Measurements from ENCODE around the gene SPRY1. TPM values are rescaled to one million over a fixed set of nuclear protein-coding genes. Genes with fewer than 3 reads are reported as not detected.

The SPRY1 gene
- total RNA-seq, 2 donors from 2014 or later = 22.8 to 34.3 TPM

DNA sequence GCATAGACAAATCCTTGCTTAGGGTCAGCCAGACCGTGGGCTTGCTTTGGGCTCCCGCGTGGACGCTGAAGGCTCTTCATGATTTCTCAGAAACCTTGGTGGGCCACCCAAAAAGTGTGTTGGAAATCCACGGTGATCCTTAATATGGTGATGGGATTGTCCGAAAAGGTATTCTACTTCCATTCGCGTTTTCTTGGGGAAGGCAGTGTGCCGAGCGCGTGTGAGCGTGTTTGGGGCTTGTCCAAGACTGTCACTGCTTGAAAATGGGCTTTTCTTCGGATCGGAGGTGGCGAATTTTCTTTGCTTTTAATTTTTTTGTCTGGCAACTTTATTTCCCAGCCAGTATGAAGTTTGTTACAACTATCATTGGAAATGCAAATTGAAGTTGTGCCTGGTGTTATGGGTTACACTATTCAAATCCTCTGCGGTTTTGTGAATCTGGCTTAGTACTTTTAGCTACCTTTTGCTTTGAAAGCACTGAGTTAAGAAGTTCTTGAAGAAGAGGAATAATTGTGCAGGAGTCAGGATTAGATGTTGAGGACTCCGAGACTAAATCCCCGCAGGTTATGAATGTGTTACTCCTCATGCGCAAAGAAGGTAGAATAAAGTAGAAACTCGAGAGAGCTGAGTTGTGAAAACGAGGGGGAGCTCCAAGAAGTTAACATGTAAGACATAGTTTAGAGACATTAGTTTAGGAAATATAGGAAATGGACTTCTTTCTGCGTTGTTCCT is 3.2 kb downstream of the SPRY1 start:
- DNase-seq (ENCODE audit: low spot score in 2 of 2) = no peak
- no peak for ATAC-seq
- peak overlapping the region; percentile 88 to 93 for H3K27ac Mint-ChIP-seq
- no peaks in the 10 kb centered on the region for H3K9me3 Mint-ChIP-seq
- H3K36me3 Mint-ChIP-seq = peaks cover 33 to 51% of the 10 kb centered on the region in 2 donors

DNA sequence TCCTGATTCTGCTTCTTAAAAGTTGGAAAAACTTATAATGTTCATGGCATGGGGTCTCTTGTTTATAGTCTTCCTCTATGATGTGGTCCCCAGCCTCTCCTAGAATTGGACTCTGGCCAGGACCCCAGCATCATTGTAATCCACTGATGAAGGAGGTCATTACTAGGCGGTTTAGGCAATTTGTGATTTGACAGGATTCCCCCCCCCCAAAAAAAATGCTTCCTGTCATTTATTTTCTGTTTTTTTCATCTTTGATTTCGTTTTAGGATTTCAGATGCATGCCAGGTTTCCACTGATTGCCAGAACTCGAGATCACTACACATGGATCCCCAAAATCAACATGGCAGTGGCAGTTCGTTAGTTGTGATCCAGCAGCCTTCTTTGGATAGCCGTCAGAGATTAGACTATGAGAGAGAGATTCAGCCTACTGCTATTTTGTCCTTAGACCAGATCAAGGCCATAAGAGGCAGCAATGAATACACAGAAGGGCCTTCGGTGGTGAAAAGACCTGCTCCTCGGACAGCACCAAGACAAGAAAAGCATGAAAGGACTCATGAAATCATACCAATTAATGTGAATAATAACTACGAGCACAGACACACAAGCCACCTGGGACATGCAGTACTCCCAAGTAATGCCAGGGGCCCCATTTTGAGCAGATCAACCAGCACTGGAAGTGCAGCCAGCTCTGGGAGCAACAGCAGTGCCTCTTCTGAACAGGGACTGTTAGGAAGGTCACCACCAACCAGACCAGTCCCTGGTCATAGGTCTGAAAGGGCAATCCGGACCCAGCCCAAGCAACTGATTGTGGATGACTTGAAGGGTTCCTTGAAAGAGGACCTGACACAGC is 4.9 kb downstream of the SPRY1 start:
- peak overlapping the region in 1 of 2 donors; percentile 10 for H3K27ac Mint-ChIP-seq
- no peak for ATAC-seq
- peaks cover 33 to 48% of the 10 kb centered on the region in 2 donors for H3K36me3 Mint-ChIP-seq
- no peaks in the 10 kb centered on the region for H3K9me3 Mint-ChIP-seq
- DNase-seq (ENCODE audit: low spot score in 2 of 2) = no peak

DNA sequence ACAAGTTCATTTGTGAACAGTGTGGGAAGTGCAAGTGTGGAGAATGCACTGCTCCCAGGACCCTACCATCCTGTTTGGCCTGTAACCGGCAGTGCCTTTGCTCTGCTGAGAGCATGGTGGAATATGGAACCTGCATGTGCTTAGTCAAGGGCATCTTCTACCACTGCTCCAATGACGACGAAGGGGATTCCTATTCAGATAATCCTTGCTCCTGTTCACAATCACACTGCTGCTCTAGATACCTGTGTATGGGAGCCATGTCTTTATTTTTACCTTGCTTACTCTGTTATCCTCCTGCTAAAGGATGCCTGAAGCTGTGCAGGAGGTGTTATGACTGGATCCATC is 5.5 kb downstream of the SPRY1 start:
- peak overlapping the region in 1 of 2 donors; percentile 10 for H3K27ac Mint-ChIP-seq
- no peaks in the 10 kb centered on the region for H3K9me3 Mint-ChIP-seq
- peaks cover 33 to 42% of the 10 kb centered on the region in 2 donors for H3K36me3 Mint-ChIP-seq
- DNase-seq (ENCODE audit: low spot score in 2 of 2) (no peak), ATAC-seq (no peak)

DNA sequence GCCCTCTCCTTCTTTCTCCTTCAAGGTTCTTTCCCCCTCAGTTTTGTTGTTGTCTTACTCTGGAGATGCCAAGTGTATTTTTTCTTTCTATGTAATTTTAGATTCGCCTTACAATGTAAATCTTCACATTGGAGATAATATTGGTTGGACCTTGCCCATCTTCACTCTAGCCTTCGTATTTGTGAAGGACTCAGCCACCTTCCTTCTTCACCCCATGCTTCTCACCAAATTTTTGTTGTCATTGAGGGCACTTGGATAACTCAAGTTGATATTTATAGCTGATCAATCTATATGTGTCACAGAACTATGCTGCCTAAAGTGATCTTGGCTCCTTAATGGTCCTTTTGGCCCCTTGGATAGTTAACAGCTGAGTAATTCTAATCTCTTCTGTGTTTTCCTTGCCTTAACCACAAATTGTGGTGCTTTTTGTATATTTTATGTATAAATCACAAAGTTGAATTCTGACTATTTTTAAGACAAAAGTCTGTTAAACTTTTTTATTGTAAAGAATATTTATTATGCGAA is 6.5 kb downstream of the SPRY1 start:
- no peak for DNase-seq (ENCODE audit: low spot score in 2 of 2)
- Mint-ChIP-seq H3K9me3 (no peaks in the 10 kb centered on the region), H3K27ac (no peak overlapping the region), H3K36me3 (peaks cover 33 to 37% of the 10 kb centered on the region in 2 donors)
- no peak for ATAC-seq

DNA sequence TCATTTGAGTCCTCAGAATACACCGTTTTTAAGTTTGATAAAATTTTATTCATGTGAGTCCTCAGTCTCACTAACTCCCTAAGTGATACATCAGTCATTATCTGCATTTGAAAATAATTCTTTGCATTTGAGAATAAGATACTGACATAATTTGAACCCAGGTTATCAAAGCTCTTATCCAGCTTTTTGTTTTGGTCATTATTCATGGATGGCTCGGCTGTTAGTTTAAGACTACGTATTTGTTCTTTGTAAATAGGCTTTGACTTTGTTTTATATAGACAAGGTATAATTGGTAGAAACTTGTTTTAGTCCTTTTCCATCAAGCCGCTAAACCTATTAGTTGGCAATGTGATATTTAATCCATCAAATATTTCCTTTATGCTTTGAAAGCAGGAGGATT is 7.9 kb downstream of the SPRY1 start:
- DNase-seq (ENCODE audit: low spot score in 2 of 2) = no peak
- Mint-ChIP-seq H3K9me3 (no peaks in the 10 kb centered on the region), H3K27ac (no peak overlapping the region), H3K36me3 (peaks cover 29 to 30% of the 10 kb centered on the region in 2 donors)
- no peak for ATAC-seq

DNA sequence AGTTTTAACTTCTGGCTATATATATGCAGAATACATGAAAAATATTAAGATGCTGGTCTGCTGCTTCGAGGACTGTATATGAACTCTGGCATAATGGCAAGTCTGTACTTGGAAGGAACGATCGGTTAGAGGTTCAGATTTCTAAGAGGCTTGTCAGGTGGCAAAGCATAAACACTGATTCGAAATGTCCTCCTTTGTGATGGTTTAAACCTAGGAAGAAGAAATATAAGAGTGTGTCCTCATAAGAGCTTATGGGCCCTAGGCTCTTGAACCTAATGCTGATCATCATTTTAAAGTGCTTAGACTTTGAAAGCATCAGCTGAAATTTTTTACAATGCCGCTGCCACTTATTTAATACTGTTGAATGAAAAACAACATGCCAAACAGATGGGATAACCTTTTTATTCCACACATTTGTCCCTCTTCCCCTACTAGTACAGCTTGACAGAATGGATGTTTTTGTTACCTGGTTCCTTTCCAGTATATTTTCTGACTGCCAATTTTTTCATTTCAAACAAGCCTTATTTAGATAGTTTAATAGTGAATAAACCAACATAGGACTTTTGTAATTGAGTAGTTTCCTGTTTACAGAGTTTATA is 8.8 kb downstream of the SPRY1 start:
- no peaks in the 10 kb centered on the region for H3K9me3 Mint-ChIP-seq
- H3K27ac Mint-ChIP-seq = no peak overlapping the region
- H3K36me3 Mint-ChIP-seq = peaks cover 21 to 22% of the 10 kb centered on the region in 2 donors
- ATAC-seq = no peak
- no peak for DNase-seq (ENCODE audit: low spot score in 2 of 2)

DNA sequence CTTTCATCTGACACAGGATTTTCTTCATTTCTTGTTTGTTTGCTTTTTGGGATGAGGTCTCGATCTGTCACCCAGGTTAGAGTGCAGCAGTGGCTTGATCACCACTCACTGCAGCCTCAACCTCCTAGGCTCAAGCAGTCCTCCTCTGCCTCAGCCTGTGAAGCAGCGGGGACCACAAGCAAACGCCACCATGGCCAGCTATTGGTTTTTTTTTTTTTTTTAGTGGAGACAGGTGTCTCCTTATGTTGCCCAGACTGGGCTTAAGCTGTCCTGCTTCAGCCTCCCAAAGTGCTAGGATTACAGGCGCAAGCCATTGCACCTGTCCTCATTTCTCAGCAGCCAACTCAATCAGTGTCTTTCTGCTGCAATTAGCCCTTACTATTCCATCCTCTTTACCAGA is 10.3 kb downstream of the SPRY1 start:
- no peak overlapping the region for H3K27ac Mint-ChIP-seq
- H3K36me3 Mint-ChIP-seq = peaks cover 13 to 14% of the 10 kb centered on the region in 2 donors
- DNase-seq (ENCODE audit: low spot score in 2 of 2) (no peak), ATAC-seq (no peak)
- H3K9me3 Mint-ChIP-seq = no peaks in the 10 kb centered on the region

DNA sequence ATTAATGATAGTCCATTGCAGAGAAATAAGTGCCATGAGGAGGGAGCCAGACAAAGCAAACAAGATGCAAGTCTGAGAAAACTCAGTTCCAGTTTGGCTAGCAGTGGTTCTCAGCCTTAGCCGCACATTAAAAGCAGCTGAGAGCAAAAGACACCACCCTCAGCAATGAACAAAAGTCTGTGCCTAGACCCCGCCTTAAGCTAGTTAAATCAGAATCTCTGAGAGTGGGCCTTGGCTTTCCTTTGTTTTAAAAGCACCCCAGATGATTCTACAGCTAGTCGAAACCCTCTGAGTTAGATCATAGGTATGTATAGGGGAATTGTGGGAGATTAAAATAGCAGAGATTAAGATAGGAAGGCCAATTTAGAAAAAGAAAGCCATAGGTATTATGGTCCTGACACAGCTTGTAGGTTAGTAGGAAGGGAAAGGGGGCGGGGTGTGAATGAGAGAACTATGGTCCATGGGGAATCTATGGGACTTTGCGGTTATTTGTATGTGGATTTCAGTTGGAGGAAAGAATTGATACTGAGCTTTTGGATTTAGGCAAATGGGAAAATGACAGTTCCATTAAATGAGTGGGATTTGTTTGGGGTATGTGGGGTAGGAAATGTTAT is 12.0 kb downstream of the SPRY1 start:
- DNase-seq (ENCODE audit: low spot score in 2 of 2) (no peak), ATAC-seq (no peak)
- peaks cover 0 to 5% of the 10 kb centered on the region in 2 donors for H3K9me3 Mint-ChIP-seq
- H3K27ac Mint-ChIP-seq = no peak overlapping the region
- H3K36me3 Mint-ChIP-seq = no peaks in the 10 kb centered on the region

DNA sequence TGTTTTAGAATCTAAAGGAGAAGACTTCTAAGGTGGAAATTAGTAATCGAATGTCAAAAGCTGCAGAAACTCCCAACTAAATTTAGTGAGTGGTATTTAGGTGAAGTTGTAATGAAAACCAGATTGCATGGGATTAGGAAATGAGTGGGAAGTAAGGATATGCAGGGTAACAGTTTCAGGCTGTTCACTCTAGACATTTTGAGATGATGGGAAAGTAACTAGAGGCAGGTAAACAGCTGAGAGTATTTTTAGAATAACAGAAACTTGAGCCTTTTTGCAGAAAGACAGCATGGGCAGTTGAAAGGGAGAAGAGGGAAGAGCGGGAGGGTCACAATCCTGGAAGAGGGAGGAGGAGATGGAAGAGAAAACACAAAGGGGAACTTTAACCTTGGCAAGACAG is 12.7 kb downstream of the SPRY1 start:
- no peak for DNase-seq (ENCODE audit: low spot score in 2 of 2)
- H3K27ac Mint-ChIP-seq = no peak overlapping the region
- H3K9me3 Mint-ChIP-seq = peaks cover 0 to 5% of the 10 kb centered on the region in 2 donors
- H3K36me3 Mint-ChIP-seq = no peaks in the 10 kb centered on the region
- ATAC-seq = no peak

DNA sequence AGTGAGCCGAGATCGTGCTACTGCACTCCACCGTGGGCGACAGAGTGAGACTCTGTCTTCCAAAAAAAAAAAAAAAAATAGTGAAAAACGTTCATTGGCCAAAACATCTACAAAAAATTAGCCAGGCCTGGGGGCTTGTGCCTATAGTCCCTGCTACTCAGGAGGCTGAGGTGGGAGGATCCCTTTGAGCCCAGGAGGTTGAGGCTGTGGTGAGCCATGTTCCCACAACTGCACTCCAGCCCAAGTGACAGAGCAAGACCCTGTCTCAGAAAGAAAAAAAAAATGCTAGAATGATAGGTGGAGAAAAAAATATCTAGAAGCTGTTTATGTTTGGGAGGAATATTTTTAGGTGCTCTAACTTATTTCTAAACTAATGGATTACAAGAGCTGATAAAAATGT is 14.9 kb downstream of the SPRY1 start:
- ATAC-seq = no peak
- Mint-ChIP-seq H3K36me3 (no peaks in the 10 kb centered on the region), H3K9me3 (peaks cover 0 to 5% of the 10 kb centered on the region in 2 donors), H3K27ac (peak overlapping the region in 1 of 2 donors; percentile 53)
- no peak for DNase-seq (ENCODE audit: low spot score in 2 of 2)

DNA sequence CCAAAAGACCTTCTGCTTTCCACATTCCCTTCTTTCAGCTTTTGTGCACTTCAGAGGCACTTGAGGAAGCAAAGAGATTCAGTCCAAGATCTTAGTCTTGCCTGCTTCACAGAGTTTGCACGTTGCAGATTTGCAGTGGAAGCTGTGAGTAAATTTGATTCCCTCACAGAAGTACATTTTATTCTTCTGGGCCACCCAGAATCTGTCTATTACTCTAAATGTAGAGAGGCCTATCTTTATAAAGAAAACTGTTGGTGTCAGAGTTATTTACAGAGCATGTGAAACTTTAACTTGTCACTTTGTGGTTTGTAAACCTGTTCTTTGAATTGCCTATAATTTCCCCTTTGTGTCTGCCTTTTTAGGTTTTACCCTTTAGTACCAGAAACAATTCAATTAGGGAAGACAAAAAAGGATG is 15.5 kb downstream of the SPRY1 start:
- Mint-ChIP-seq H3K9me3 (peaks cover 0 to 5% of the 10 kb centered on the region in 2 donors), H3K36me3 (no peaks in the 10 kb centered on the region), H3K27ac (peak overlapping the region; percentile 40 to 57)
- DNase-seq (ENCODE audit: low spot score in 2 of 2) (no peak), ATAC-seq (peak in 1 of 2 donors; percentile 55)

DNA sequence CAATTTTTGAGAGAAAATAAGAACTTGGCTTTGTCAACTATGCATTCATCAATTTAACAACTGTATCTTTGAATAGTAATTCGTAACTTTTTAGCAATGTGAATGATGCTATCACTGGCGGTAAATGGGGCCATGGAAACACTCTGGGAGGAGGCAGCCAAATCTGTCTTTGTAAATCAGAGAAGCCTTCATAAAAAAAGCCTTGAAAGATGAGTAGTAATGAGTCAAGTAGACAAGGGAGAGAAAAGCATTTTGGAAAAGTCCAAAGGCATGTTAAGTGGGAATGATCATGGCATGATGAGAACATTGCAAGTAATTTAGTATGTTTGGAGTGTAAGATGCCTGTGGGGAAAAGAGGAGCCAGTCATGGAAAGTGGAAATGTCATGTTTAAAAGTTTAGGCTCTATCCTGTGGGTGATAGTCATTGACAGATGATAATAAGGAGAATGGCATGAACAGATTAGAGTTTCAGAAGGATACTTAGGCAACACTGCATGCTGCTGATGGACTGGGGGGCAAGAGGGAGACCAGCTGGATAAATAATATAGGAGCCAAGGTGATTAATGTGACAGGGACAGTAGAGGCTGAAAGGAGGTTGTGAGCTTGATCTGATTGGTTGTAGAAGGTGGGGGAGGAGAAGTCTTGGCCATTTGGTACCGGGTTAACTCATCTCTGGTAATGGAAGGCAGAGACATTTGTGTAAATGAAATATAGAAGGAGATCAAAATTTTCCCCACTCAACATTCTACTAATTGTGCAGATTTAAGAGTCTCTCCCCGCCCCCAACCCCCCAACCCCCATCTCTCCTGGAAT is 16.3 kb downstream of the SPRY1 start:
- Mint-ChIP-seq H3K36me3 (no peaks in the 10 kb centered on the region), H3K9me3 (peaks cover 0 to 5% of the 10 kb centered on the region in 2 donors), H3K27ac (peak overlapping the region; percentile 33 to 40)
- DNase-seq (ENCODE audit: low spot score in 2 of 2) = no peak
- ATAC-seq = peak in 1 of 2 donors; percentile 16

DNA sequence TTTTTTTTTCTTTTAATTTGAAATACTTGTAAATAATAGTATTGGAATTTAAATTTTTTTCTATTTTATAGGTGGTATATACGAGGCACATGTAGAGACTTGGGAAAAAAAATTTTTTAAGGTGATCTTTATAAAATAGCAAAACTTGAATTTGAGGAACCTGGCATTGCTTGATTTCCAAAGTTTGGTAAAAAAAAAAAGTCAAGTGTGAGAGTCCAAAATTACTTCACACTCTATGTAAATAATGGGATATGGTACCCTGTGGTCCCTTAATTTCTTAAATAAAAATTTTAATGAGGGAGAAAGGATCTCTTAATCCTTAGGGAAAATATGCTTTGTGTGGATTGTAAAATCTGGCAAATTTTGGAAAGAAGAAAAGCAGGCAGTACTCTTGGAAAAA is 19.0 kb downstream of the SPRY1 start:
- peaks cover 0 to 5% of the 10 kb centered on the region in 2 donors for H3K36me3 Mint-ChIP-seq
- H3K9me3 Mint-ChIP-seq = peaks cover 0 to 5% of the 10 kb centered on the region in 2 donors
- ATAC-seq (no peak), DNase-seq (ENCODE audit: low spot score in 2 of 2) (no peak)
- H3K27ac Mint-ChIP-seq = no peak overlapping the region

DNA sequence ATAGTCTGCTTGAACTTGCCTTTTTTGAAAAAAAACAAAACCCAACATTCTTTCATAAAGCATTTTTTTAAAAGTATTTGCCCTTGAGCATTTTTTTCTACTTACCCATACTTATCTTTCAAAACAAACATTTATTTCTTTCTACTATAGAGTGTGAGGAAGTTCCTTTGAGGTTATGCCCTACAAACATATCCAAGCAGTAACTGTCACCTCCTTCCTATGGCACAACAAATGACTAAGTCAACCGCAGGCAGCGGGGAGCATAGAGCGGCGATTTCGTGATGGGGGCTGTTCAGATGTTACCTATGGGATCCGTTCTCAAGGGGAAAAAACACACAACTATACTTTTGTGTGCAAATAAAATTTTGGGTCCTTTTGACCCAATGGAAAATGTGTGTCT is 19.4 kb downstream of the SPRY1 start:
- Mint-ChIP-seq H3K27ac (peak overlapping the region in 1 of 2 donors; percentile 1), H3K9me3 (peaks cover 0 to 5% of the 10 kb centered on the region in 2 donors), H3K36me3 (peaks cover 0 to 5% of the 10 kb centered on the region in 2 donors)
- ATAC-seq (peak; percentile 60 to 80), DNase-seq (ENCODE audit: low spot score in 2 of 2) (peak in 1 of 2 donors; percentile 34)

DNA sequence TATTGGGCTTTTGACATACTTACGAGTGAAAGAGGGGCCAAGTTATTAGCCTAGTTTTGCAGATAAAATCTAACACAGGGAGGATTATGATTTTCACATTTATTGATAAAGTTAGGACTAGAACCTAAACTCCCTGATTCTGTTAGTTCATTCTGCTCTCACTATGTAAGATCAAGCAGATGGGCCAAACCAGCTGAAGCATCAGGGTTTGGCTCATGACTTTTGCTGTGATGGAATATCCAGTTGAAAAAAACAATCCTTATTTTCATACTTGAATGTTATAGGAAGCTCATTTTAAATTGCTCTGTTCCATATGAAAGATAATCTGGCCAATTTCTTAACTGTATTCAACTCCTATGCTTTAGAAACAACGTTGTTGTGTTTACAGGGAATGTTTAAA is 21.2 kb downstream of the SPRY1 start:
- Mint-ChIP-seq H3K9me3 (peaks cover 0 to 4% of the 10 kb centered on the region in 2 donors), H3K36me3 (peaks cover 0 to 5% of the 10 kb centered on the region in 2 donors), H3K27ac (no peak overlapping the region)
- DNase-seq (ENCODE audit: low spot score in 2 of 2) (no peak), ATAC-seq (no peak)
